Activated CD8-positive, alpha-beta memory T cell treated with anti-CD3 and anti-CD28 coated beads, Interleukin-2, amount 50 U/mL, for 24 hours (primary cell): ENCODE results near the gene SPAM1.
"Not testable (repeated sequence)": the region's sequence is repeated elsewhere in the genome, so short reads cannot be mapped to it uniquely, and the experiment has no call there.

Experiments used
- DNase-seq: peaks from one replicate; pipeline ENCODE4 v3.0.0-alpha.2; 2020; ENCODE audit errors: extremely low read depth

SPAM1 gene

GRCh38 chr7:123924941-123925340 is at the start of gene SPAM1:
SPAM1 (plus strand) TSS chr7:123925241; CDS start chr7:123953571, 28,330 bp downstream.
- DNase-seq: no peak

GRCh38 chr7:123876557-123877256 is 48.3 kb upstream of the SPAM1 start:
- DNase-seq: no peak

GRCh38 chr7:123879628-123880027 is 45.4 kb upstream of the SPAM1 start:
- DNase-seq: no peak

GRCh38 chr7:123881300-123881699 is 43.7 kb upstream of the SPAM1 start:
- DNase-seq: no peak

- DNase-seq: no peak
Observed at GRCh38 chr7:123883154-123883553, 41.9 kb upstream of the SPAM1 start.

GRCh38 chr7:123888192-123888591 is 36.8 kb upstream of the SPAM1 start:
- DNase-seq: no peak

GRCh38 chr7:123894753-123895152 is 30.3 kb upstream of the SPAM1 start:
- not testable (repeated sequence) for DNase-seq

GRCh38 chr7:123901101-123901500 is 23.9 kb upstream of the SPAM1 start:
- no peak for DNase-seq

GRCh38 chr7:123905714-123906113 is 19.3 kb upstream of the SPAM1 start:
- no peak for DNase-seq

GRCh38 chr7:123916240-123916724 is 8.8 kb upstream of the SPAM1 start:
- no peak for DNase-seq

GRCh38 chr7:123917878-123918277 is 7.2 kb upstream of the SPAM1 start:
- no peak for DNase-seq

GRCh38 chr7:123918309-123918708 is 6.7 kb upstream of the SPAM1 start:
- no peak for DNase-seq

GRCh38 chr7:123923599-123923998 is 1.4 kb upstream of the SPAM1 start:
- DNase-seq: no peak

GRCh38 chr7:123929107-123929506 is 4.1 kb downstream of the SPAM1 start:
- DNase-seq: no peak

- DNase-seq: no peak
Observed at GRCh38 chr7:123929655-123930054, 4.6 kb downstream of the SPAM1 start.

- no peak for DNase-seq
Observed at GRCh38 chr7:123935436-123936381, 10.7 kb downstream of the SPAM1 start.

- DNase-seq: no peak
Observed at GRCh38 chr7:123936388-123936787, 11.3 kb downstream of the SPAM1 start.

- no peak for DNase-seq
Observed at GRCh38 chr7:123939784-123940183, 14.7 kb downstream of the SPAM1 start.

- no peak for DNase-seq
Observed at GRCh38 chr7:123941391-123942180, 16.5 kb downstream of the SPAM1 start.

- DNase-seq: no peak
Observed at GRCh38 chr7:123944395-123944794, 19.4 kb downstream of the SPAM1 start.

- DNase-seq: no peak
Observed at GRCh38 chr7:123945938-123946337, 20.9 kb downstream of the SPAM1 start.

- no peak for DNase-seq
Observed at GRCh38 chr7:123948136-123948535, 23.1 kb downstream of the SPAM1 start.
